Epithelial cell of proximal tubule (primary cell): ENCODE data around the gene CACNB1. TPM values are rescaled to one million over a fixed set of nuclear protein-coding genes. Genes with fewer than 3 reads are reported as not detected.

ENCODE experiments used
- DNase-seq: peaks from one replicate; pipeline ENCODE4 v3.0.0-alpha.2; 2011; ENCODE audit warnings: low read depth
- H3K4me3 ChIP-seq: 2 replicates; pipeline ENCODE4 v1.5.1; 2011; ENCODE audit warnings: low read depth, mild to moderate bottlenecking, low read length
- total RNA-seq: library from RNA; depleted of rRNA; stranded (reverse); fragments of >200 nt; gene quantifications from 2 replicates; pipeline ENCODE4 v1.2.3, GENCODE V29; 2015
- TF ChIP-seq, protein P1 (sequence below): conservative IDR thresholded peaks from 2 replicates; pipeline ENCODE4 v1.5.1; 2012; ENCODE audit warnings: low read depth, mild to moderate bottlenecking, low read length

Gene CACNB1
- total RNA-seq, 1 donor from 2014 or later, result 2.4 TPM

DNA sequence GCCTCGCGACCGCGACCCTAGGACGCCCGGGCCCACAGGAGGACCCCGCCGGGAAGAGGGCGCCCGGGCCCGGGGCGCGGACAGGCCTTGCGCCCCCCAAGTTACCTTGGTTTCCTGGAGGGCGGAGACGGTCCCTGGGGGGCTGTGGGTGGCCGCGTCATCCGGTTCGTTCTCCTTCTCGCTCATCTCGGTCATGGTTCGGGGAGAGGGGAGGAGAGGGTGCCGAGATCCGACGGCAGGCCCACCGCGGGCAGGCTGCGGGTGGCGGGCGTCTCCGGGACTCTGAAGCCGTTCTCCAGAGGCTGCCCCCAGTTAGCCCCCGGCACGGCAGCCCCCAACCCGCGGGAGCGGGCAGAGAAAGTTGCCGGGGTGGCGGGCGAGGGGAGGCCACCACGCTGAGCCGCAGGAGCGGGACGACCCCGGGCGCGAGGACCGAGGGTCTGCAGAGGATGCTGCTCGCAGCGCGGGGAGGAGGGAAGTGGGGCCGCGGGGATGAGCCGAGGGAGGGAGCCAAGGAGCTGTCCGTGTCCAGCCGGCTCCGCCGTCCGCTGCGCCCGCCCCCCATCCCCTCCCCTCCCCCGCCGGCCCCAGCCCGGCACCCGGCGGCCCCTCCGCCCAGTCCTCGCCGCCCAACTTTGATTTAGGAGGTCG, 28.0 kb upstream of the CACNB1 start, which contains the start of gene STAC2:
Gene STAC2 (minus strand): TSS at position 638 of the 651 bp plus-strand sequence. CDS start 443 bp downstream, at position 195.
- DNase-seq, result no peak
- TF ChIP-seq, protein P1, sequence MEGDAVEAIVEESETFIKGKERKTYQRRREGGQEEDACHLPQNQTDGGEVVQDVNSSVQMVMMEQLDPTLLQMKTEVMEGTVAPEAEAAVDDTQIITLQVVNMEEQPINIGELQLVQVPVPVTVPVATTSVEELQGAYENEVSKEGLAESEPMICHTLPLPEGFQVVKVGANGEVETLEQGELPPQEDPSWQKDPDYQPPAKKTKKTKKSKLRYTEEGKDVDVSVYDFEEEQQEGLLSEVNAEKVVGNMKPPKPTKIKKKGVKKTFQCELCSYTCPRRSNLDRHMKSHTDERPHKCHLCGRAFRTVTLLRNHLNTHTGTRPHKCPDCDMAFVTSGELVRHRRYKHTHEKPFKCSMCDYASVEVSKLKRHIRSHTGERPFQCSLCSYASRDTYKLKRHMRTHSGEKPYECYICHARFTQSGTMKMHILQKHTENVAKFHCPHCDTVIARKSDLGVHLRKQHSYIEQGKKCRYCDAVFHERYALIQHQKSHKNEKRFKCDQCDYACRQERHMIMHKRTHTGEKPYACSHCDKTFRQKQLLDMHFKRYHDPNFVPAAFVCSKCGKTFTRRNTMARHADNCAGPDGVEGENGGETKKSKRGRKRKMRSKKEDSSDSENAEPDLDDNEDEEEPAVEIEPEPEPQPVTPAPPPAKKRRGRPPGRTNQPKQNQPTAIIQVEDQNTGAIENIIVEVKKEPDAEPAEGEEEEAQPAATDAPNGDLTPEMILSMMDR, result no peak
- H3K4me3 ChIP-seq, result peak within 1 kb of the TSS; percentile 23

DNA sequence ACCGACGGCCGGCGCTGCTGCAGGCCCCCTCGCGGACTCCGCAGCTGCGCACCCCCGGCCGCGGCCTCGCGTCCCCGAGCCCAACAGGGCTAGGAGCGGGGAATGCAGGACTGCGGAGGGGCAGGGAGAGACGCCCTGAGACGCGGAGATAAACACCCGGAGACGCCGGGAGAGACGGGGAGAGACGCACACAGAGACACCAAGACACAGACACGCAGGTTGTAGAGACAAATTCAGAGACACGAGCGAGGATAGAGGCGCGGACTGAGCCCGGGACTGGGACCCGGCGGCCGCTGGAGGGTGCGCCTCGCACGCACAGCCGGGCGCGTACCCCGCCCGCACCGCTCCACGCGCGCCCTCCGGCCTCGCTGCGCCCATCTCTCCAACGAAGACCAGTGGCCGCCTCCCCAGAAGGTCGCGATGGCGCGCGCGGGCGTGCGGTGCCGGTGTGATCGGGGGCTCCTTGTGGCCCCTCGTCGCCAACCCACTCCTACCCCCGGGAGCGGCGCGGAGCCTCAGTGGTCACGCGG, 27.4 kb upstream of the CACNB1 start:
- peak overlapping the region; percentile 23 for H3K4me3 ChIP-seq
- TF ChIP-seq, protein P1, result no peak
- no peak for DNase-seq

DNA sequence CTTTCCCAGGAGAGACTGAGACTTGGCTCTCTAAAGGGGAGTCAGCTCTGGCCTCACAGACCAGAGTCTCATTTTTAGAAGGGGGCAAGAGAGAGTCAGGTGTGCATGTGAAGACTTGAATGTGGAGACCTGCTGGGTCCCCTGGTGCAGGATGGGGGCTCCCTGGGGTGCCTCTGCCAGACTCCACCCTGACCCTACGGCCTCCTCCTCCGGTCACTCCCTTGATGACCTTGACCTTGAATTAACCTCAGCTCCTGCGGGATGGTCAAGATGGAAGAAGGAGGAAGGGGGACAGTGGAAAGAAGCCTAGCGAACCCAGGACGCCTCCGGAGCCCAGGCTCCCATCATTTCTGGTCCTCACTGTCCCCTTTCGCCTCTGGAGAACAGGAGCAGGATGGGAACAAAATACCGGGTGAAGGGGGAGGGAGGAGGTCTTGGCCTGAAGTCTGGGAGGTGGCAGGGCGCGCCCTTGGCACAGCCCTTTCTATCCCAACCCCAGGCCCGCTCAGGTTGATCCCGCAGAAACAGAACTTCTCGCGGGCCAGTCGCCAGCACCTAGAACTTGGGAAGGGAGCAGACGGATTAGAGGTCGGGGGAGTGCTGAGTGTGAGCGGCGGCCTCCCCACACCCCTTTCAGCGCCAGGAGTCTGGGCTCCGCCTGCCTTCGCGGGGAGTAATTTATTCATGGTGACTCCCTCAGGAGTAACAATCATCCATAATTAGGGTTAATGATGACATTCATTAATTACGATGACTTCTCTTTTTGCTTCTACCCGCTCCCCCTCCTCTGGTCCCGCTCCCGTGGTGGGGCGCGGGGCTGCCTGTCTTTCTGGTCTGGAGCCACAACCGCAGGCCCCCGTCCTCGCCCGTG, 26.7 kb upstream of the CACNB1 start:
- TF ChIP-seq, protein P1, result no peak
- DNase-seq, result no peak
- H3K4me3 ChIP-seq, result peak overlapping the region; percentile 23

DNA sequence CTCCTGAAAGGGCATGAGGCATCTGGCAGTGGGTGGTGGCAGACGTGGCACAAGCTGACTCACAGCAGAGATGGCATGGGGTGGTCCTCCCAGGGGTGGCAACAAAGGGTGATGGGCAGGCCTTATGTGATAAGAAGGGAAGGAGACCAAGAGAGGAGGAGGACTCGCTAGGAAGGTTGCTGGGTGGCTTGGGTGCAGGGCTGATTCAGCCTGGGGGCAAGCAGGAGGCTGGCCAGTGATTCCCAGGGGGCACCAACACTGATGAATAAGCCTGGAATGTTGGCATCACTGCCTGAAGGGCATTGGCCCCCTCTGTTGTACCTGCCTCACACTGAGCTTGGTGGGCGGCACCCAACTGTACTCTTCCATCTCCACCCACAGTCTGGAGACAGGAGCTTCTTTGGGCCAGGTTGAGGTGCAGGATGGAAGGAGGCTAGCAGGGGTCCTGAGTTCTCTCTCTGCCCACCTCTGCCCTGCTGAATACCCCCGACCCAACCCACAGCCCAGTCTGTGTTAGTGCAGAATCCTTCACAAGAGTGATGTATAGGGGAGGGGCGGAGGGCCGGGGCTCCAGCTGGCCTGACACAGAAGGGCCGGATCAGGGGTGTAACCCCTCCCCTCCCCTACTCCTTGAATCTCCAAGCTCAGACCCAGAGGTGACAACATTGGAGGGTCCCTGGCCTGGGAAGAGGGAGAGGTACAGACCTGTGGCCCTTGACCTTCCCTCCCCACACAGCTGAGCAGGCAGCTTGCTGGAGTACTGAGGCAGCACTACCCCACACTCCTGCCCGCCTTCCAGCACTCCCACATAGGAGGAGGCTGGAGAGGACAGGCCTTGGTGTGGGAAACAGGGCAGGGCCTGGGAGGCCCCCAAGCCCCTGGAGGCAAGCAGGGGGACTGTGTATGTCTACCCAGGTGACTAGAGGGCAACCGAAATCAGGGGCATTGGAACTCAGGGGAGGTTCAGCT, 25.7 kb upstream of the CACNB1 start:
- no peak for DNase-seq
- TF ChIP-seq, protein P1, result no peak
- H3K4me3 ChIP-seq, result no peak overlapping the region

DNA sequence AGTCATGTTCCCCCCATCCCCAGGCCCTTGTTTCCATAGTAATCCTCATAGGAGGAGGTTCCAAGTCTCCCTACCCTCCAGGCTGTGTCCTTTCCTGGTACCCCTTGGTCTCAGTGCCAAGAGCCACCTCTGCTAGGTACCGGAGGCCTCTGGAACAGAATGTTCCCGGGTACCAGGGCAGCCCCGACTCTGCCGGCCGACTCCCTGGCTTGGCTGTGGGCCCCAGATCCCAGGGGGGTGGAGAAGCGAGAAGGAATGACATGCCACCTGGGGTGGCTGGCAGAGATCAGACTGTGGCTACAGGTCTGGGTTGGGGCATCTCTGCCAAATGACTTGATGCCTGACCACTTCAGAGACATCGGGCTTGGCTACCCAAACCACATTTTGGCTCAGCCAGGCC, 24.7 kb upstream of the CACNB1 start:
- no peak for DNase-seq
- no peak overlapping the region for H3K4me3 ChIP-seq
- TF ChIP-seq, protein P1, result no peak

DNA sequence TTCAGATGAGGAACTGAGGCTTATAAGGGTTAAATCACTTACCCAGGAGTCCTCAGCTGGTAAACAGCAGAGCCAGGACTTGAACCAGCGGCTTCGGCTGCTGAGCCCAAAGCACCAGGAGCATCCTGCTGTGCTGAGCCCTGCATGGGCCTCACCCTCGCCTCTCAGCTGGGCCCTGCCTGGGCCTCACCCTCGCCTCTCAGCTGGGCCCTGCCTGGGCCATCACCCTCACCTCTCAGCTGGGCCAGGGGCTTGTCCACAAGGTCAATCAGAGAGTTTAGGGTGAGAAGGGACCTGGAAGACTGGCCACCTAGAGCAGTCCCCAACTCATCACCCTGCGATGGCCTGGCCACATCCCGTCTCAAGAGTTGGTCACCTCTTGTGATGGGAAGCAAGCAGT, 24.1 kb upstream of the CACNB1 start:
- TF ChIP-seq, protein P1, result no peak
- H3K4me3 ChIP-seq, result no peak overlapping the region
- no peak for DNase-seq
